Breast epithelium (tissue), 4 donors: Measurements from ENCODE around the gene HAND1. TPM values are rescaled to one million over a fixed set of nuclear protein-coding genes. Genes with fewer than 3 reads are reported as not detected.

Source experiments
- DNase-seq, 2 donors: peaks; one replicate each; pipeline ENCODE4 v3.0.0-alpha.2; 2019; ENCODE audit warnings: low spot score in 2 of 2
- H3K27ac ChIP-seq, 2 donors: fragments of 200-600 bp; sonication (generic) in 1 of 2; one replicate each; pipeline ENCODE4 v1.5.1; 2016 to 2019; ENCODE audit warnings: mild to moderate bottlenecking in 1 of 2
- H3K27me3 ChIP-seq, 2 donors: fragments of 200-600 bp; sonication (generic) in 1 of 2; one replicate each; pipeline versions ENCODE4 v1.5.1 to v1.6.0; 2017 to 2019; ENCODE audit warnings: control low read depth in 1 of 2, mild to moderate bottlenecking in 1 of 2
- H3K36me3 ChIP-seq: fragments of 200-600 bp; one replicate; pipeline ENCODE4 v1.5.1; 2019
- H3K4me1 ChIP-seq, 2 donors: fragments of 200-600 bp; sonication (generic); one replicate each; pipeline ENCODE4 v1.5.1; 2016 to 2019; ENCODE audit warnings: control low read depth in 1 of 2
- H3K4me3 ChIP-seq, 3 donors: fragments of 200-600 bp; sonication (generic); 1 replicate in 2 of 3; 2 replicates in 1 of 3; pipeline ENCODE4 v1.5.1; 2016 to 2019; ENCODE audit warnings: mild to moderate bottlenecking in 3 of 3, moderate library complexity in 2 of 3
- H3K9me3 ChIP-seq, 2 donors: fragments of 200-600 bp; sonication (generic) in 1 of 2; one replicate each; pipeline ENCODE4 v1.5.1; 2016 to 2019; ENCODE audit warnings: control low read depth in 1 of 2
- POLR2A ChIP-seq: fragments of 450-650 bp; IDR thresholded peaks from one replicate; pipeline ENCODE4 v1.6.1; 2016; ENCODE audit warnings: antibody characterized with exemption, mild to moderate bottlenecking, moderate library complexity
- POLR2AphosphoS5 ChIP-seq, 3 donors: sonication (generic); formaldehyde crosslinking; IDR thresholded peaks; one replicate each; pipeline ENCODE4 v1.6.1; 2017; ENCODE audit warnings: antibody characterized with exemption in 3 of 3
- intact Hi-C: fragments of 100-400 bp; cut with DNase I; formaldehyde crosslinking; loops from one replicate; pipeline ENCODE4 v1.15.1; 2023; ENCODE audit warnings: low total_unique reads
- total RNA-seq, 3 donors: library from RNA; depleted of rRNA; stranded (reverse); fragments of >200 nt; gene quantifications; one replicate each; pipeline ENCODE4 v1.1.0, GENCODE V29; 2016
- TF ChIP-seq, protein P1 (sequence below), 3 donors: fragments of 450-650 bp; IDR thresholded peaks; one replicate each; pipeline ENCODE4 v1.5.1; 2016 to 2017; ENCODE audit warnings: antibody characterized with exemption in 3 of 3, mild to moderate bottlenecking in 3 of 3, moderate library complexity in 3 of 3

The HAND1 gene
- total RNA-seq, 3 donors from 2014 or later = 0.16 to 0.59 TPM; not detected in 1

GRCh38 chr5:154482528-154483449 lies 4.8 kb upstream of the HAND1 start:
- no peak for DNase-seq
- intact Hi-C loops = loop anchor here (5.0 kb wide), 1 partner anchor 1310 kb away; no protein-coding TSS in a partner anchor
- no peak overlapping the region for H3K27ac ChIP-seq
- no peak for TF ChIP-seq POLR2A
- no peak for TF ChIP-seq POLR2AphosphoS5 (IDR thresholded peaks at IDR 0.05)
- TF ChIP-seq, protein P1, sequence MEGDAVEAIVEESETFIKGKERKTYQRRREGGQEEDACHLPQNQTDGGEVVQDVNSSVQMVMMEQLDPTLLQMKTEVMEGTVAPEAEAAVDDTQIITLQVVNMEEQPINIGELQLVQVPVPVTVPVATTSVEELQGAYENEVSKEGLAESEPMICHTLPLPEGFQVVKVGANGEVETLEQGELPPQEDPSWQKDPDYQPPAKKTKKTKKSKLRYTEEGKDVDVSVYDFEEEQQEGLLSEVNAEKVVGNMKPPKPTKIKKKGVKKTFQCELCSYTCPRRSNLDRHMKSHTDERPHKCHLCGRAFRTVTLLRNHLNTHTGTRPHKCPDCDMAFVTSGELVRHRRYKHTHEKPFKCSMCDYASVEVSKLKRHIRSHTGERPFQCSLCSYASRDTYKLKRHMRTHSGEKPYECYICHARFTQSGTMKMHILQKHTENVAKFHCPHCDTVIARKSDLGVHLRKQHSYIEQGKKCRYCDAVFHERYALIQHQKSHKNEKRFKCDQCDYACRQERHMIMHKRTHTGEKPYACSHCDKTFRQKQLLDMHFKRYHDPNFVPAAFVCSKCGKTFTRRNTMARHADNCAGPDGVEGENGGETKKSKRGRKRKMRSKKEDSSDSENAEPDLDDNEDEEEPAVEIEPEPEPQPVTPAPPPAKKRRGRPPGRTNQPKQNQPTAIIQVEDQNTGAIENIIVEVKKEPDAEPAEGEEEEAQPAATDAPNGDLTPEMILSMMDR (IDR thresholded peaks at IDR 0.05) = no peak
- H3K4me1 ChIP-seq = peaks cover 0 to 8% of the 10 kb centered on the region in 2 donors
- peaks cover 14 to 100% of the 10 kb centered on the region in 2 donors for H3K27me3 ChIP-seq
- H3K4me3 ChIP-seq = no peak overlapping the region
- no peaks in the 10 kb centered on the region for H3K36me3 ChIP-seq
- no peaks in the 10 kb centered on the region for H3K9me3 ChIP-seq

DNA sequence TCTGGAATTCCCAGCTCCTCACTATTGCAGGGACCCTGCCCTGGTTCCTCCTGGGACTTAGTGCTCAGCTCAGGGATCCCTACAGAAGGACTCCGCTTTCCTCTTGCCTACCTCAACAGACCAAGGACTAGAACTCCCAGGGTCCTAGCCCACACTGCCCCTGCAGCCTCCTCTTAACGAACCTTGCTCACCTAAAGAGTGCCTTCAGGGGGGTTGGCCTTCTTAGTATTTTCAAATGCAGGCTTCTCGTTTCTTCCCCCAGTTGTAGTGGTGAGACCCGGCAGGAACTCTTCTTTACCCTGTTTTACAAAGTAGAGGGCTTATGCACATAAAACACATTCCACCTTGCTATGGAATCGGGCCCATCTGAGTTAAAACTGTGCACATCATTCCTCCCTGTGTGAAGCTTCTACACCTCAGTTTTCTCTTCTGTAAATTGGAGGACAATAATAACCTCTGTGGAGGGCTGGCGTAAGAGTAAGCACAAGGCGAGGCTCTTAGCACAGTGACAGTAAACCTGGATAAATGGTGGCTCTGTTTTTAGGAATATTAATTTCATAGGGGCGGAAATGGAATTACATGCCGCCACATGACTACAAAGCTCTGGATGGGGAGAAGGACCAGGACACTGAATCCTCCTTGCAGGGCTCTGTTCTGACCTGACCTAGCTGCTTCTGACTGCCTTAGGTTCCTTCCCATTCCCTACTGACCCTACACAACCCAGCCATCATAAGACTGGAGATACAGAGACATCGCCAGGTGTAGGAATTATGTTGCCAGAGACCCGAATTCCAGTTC lies 3.8 kb upstream of the HAND1 start:
- DNase-seq = no peak
- no peak overlapping the region for H3K4me3 ChIP-seq
- H3K27me3 ChIP-seq = peaks cover 14 to 100% of the 10 kb centered on the region in 2 donors
- H3K36me3 ChIP-seq = no peaks in the 10 kb centered on the region
- intact Hi-C loops = loop anchor here (5.0 kb wide), 1 partner anchor 1309 kb away; no protein-coding TSS in a partner anchor
- TF ChIP-seq, protein P1 (IDR thresholded peaks at IDR 0.05) = no peak
- no peaks in the 10 kb centered on the region for H3K9me3 ChIP-seq
- no peak overlapping the region for H3K27ac ChIP-seq
- H3K4me1 ChIP-seq = peaks cover 0 to 10% of the 10 kb centered on the region in 2 donors

DNA sequence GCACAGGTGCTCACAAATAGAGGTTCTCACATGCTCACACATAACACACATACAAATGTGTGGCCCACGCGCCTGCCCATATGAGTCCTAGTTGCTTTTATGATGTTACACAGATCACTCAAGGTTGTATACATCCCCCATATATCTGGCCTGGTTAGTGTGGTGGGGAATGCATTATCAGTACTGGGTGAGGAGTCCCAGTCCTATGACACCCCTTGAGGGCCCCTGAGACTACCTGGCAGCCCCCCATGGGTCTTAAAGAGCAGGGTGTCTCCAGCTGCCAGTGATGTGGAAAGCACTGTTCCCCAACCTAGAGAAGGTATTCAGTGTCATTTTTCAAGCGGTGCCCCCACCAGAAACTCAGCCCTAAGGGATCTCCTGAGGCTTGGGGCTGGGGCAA lies 2.8 kb upstream of the HAND1 start:
- no peak overlapping the region for H3K4me3 ChIP-seq
- H3K36me3 ChIP-seq = no peaks in the 10 kb centered on the region
- H3K27me3 ChIP-seq = peaks cover 14 to 100% of the 10 kb centered on the region in 2 donors
- TF ChIP-seq, protein P1 (IDR thresholded peaks at IDR 0.05) = no peak
- TF ChIP-seq POLR2A (no peak), POLR2AphosphoS5 (IDR thresholded peaks at IDR 0.05) (no peak)
- H3K4me1 ChIP-seq = peaks cover 0 to 19% of the 10 kb centered on the region in 2 donors
- intact Hi-C loops = loop anchor here (5.0 kb wide), 1 partner anchor 1309 kb away; no protein-coding TSS in a partner anchor
- H3K27ac ChIP-seq = no peak overlapping the region
- no peak for DNase-seq
- no peaks in the 10 kb centered on the region for H3K9me3 ChIP-seq

DNA sequence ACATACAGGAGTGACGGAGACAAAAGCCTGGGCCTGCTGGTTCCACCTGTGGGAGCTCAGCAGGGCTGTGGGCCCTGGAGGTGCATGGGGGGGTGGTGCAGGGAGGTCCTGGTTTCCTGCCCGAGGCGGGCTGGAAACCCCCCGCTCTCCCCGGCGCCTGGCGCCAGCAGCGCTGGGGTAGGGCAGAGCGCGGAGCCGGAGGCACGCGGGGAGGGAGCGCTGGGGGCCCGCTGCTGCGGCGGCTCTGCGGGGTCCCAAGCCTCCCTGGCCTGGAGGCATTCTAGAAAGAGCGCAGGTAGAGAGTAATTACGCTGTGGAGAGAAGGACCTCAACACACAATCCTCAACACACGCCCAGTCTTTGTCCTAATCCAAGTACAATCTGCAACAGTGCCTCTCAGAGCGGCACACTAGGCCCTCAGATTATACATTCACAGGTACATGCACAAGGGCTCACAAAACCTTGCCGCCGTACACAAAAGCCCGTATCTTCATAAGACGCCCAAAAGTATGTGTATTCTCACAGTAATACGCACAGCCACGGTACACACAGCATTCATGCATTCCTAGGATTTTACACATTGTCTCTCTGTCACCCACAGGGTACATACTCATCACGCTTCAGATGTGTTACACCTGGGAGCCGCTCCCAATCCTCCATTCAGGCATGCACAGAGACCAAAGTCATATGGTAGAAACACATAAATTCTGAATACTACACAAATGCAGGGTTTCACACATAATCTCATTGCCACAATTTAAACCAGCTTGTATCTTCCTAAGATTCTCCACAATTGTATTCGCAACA lies 2.1 kb upstream of the HAND1 start:
- Histone ChIP-seq H3K9me3 (no peaks in the 10 kb centered on the region), H3K4me3 (no peak overlapping the region), H3K36me3 (no peaks in the 10 kb centered on the region), H3K4me1 (peaks cover 0 to 26% of the 10 kb centered on the region in 2 donors), H3K27ac (no peak overlapping the region), H3K27me3 (peaks cover 14 to 100% of the 10 kb centered on the region in 2 donors)
- no peak for DNase-seq
- intact Hi-C loops = loop anchor here (5.0 to 10.0 kb wide), 2 partner anchors 135 to 1308 kb away; no protein-coding TSS in a partner anchor
- TF ChIP-seq POLR2AphosphoS5 (IDR thresholded peaks at IDR 0.05) (no peak), POLR2A (no peak)
- TF ChIP-seq, protein P1 (IDR thresholded peaks at IDR 0.05) = no peak
